NCI-H82 (cell line): ENCODE data around the gene GATA1.

Source experiments
- DNase-seq: peaks from one replicate; lab custom pipeline; 2025; lab: John Stamatoyannopoulos, UW

GATA1 gene

GRCh38 chrX:48785186-48785539, 1.2 kb upstream of the GATA1 start:
- no peak for DNase-seq

DNA sequence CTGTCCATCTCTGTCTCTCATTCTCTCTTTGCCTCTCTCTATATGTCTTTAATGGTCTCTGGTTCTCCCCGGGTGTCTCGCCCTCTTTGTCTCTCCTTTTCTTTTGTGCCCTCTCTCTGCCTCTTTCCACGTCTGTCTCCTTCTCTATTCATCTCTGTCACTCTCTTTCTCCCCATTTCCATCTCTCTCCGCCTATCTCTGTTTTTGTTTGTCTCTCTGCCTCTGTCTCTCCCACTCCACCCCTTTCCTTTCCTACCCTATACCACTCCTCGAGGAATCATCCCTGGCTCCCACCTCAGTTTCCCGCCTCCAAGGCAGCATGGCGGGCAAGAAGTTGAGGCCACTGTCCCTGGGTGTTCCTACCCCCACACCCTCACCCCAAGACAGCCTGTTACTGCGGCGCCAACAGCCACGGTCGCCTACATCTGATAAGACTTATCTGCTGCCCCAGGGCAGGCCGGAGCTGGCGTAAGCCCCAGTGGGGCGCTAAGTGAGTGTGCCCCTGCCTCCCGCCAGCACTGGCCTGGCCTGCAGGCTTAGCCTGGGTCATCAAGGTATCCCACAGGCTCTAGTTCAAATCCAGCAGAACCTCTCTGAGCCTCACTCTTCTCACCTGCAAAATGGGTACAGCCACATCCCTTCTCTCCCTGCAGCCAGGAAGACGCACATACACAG, 713 bp upstream of the GATA1 start:
- no peak for DNase-seq

DNA sequence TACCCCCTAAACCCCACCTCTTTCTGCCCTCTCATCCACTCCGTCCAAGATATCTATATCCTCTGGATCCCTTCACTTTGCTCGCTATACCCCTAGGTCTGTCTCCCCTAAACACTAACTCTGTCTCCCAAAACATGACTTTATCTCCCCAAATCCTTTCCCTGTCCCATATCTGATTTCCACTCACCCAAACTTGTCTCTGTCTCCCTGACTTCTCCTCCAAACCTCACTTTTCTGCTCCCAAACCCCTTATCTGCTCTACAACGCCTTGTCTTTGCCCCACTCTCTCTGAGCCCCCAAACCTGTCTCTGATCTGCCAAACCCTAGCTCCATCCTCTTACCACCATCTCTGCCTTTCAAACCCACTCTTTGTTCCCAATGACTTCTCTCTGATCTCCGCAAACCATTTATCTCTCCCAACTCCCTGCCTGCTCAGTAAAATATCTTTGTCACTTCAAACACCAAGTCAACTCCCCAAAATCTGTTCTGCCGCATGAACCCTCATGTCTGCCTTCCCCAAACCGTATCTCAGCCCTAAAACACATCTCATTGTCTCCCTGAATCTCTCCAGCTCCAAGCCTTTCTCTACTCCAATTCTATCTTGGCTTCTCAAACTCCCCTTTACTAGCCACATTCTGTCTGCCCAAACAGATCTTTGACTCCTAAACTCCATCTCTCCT, 575 bp downstream of the GATA1 start:
- no peak for DNase-seq

DNA sequence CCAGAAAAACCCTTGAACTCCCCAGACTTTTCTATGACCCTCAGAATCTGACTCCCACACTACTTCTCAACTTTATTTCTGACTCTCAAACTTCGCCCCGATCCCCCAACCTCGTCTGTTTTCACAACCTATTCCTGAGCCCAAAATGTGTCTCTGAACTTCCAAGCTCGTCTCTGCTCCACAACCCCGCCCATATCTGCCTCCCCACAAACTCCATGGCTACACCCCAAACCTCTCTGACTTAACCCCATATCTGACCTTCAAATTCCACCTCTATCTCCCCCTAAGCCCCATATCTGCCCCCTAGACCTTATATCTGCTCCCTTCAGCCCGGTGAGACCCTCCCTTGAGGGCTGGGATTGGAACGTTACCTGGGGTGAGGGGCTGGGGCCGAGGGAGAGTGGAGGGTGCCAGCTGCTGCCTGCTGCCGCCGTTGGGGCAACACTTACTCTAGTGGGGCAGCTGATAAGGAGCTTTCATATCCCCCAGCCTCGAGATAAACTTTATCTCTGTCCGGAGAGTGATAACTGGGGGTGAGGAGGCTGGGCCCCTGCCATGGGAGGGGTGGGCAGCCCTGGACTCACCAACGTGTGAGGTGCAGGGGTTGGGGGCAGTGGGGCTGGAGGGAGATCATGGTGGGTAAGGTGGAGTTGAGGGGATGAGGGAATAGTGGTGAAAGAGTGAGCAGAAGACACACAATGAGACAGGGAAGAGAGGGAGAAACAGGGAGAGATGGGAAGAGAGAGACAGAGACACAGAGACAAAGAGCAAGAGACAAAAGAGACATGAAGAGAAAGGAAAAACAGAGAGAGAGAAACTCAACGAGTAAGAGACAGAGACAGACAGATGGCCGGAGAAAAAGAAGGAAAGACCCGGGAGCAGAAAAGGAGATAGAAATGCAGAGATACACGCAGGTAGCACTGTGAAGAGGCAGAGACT, 1.4 kb downstream of the GATA1 start:
- no peak for DNase-seq

GRCh38 chrX:48789366-48790220, 3.2 kb downstream of the GATA1 start:
- no peak for DNase-seq

DNA sequence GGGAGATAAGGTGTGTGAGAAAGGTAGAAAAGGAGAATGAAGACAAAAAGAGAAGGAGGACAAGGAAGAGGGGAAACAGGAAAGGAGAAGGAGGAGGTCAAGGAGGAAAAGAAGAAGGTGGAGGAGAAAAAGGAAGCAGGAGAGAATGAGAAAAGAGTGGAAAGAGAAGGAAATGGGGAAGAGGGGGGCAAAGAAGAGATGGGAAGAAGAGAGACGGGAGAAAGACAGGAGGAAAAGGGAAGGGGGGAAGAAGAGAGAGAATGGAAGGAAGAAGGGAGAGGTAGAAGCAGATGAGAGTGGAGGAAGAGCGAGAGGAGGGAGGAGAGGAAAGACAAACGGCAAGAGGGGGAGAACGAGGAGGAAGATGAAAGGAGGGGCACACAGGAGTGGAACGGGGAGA, 4.1 kb downstream of the GATA1 start:
- no peak for DNase-seq

DNA sequence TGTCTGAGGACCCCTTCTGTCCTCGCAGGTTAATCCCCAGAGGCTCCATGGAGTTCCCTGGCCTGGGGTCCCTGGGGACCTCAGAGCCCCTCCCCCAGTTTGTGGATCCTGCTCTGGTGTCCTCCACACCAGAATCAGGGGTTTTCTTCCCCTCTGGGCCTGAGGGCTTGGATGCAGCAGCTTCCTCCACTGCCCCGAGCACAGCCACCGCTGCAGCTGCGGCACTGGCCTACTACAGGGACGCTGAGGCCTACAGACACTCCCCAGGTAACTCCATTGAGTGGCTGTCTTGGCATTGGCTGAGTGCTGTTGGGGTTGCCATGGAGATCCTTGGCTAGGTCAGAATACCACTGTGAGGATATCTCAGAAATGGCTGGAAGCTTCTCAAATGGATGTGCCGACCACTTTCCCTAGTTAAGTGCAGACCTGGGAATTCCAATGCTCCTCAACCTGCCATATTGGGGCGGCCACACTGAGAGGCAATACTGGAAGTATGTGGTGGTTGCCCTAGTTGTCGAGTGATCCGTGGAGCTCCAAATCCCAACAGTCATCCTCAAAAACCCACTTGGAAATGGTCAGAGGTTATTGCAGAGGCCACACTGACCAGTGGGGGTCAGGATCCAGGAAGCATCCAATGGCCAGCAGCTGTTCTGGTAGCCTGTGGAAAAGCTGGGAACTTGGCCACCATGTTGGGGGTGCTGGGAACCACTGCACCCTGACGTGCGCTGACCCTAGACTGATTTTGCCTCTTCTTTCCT, 4.9 kb downstream of the GATA1 start:
- no peak for DNase-seq

GRCh38 chrX:48792219-48792618, 5.8 kb downstream of the GATA1 start:
- no peak for DNase-seq

DNA sequence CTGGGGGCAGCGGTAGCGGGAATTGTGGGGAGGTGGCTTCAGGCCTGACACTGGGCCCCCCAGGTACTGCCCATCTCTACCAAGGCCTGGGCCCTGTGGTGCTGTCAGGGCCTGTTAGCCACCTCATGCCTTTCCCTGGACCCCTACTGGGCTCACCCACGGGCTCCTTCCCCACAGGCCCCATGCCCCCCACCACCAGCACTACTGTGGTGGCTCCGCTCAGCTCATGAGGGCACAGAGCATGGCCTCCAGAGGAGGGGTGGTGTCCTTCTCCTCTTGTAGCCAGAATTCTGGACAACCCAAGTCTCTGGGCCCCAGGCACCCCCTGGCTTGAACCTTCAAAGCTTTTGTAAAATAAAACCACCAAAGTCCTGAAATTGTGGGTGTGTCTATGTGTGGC, 7.5 kb downstream of the GATA1 start:
- DNase-seq, result no peak

DNA sequence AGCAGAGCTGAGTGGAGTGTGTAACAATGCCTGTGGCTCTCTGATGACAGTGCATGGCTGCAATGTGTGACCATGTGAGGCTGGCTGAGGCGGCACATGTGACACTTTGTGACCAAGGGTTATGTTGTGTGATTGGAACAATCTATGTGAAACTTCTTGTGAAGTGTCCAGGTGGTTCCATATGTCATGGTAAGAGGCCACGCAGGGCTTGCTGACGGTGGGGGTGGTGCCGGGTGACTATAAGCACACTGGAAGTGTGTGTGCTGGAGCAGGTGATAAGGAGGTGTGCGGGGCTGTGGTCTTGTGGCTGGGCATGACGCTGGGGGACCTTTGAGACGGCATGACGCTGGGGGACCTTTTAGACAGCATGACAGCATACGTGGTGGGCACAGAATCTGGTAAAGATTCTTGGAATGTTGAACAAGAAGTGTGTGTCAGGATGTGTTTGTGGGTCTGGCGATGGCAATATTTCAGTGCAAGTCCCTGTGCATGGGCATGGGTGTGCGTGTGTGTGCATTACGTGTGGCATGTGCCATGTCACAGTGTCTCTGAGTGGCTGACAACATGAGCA, 8.0 kb downstream of the GATA1 start:
- no peak for DNase-seq

DNA sequence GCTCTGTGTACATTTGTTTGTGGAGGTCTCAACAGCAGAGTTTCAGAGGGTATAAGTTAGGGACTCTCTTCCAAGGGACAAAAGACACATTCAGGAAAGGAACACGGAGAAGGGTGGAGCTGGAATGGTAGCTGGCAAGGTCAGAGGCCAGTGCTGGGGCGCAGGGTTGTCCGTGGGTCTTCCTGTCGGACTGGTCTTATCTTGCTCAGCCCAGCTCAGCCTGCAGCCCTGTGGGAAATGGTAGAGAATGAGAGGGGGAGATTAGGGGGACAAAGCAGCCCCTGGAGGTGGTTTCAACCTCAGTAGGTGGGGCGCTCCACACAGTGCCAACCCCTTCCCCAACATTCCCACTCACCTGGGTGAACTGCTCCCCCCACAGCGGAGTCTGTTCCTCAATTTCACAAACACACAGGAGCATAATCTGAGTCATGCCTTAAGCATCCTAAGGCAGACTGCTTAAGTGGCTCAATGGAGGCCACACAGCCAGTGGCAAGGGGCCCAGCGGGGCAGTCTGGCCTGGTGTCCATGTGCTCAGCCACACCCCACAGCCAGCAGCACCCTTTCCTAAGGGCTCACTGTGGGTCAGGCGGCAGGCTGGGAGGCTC, 8.6 kb downstream of the GATA1 start:
- no peak for DNase-seq

DNA sequence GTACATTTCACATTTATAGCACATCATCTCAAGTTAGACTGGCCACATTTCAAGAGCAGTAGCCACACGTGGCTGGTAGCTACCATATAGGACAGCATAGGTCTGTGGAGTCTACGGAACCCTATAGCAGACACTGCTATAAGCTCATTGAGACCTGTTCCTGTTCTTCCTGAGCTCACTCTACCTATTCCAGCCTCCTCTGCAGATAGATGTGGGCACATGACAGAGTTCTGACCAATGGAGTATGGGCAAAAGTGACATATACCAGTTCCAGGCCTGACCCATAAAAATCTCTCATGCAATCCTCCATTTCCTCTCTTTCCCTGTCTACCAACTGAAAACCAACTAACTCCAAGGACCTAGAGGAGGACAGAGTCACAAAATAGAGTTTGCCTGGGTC, 11.9 kb downstream of the GATA1 start:
- no peak for DNase-seq

GRCh38 chrX:48800574-48801279, 14.3 kb downstream of the GATA1 start:
- peak; percentile 45 for DNase-seq

GRCh38 chrX:48801280-48802088, 15.1 kb downstream of the GATA1 start, which contains the start of gene HDAC6:
TSS of gene HDAC6 (plus strand) at chrX:48802067. CDS start at chrX:48802693, 626 bp downstream.
- DNase-seq, result peak; percentile 99

DNA sequence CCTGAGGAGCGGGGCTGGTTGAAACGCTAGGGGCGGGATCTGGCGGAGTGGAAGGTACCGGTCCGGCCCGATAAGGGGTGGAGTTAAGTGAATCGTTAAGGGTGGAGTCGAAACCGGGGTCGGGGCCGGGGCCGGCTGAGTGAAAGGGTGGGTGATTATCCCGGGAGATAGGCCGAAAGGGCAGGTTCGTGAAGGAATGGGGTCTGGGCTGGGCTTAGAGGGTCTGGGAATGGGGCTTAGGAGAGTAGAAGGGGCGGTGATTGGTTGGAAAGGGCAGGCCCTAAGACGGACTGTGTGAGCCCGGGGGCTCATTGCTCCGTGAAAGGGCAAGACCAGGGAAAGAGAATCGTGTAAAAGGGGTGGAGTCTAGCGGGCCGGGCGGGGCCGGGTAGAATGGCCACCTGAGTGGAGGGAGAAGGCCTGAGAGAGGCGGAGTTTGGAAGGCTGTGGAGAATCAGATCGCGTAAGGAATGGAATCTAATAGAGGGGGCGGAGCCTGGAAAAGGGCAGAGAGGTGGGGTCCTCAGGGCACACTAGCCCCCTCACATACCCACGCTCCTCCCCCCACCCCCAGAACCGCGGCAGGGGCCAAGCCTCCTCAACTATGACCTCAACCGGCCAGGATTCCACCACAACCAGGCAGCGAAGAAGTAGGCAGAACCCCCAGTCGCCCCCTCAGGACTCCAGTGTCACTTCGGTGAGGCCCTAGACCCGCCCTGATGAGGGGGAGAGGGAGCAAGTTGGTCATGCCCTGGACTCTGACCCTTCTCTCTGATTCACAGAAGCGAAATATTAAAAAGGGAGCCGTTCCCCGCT, 15.9 kb downstream of the GATA1 start:
- DNase-seq, result peak; percentile 96

DNA sequence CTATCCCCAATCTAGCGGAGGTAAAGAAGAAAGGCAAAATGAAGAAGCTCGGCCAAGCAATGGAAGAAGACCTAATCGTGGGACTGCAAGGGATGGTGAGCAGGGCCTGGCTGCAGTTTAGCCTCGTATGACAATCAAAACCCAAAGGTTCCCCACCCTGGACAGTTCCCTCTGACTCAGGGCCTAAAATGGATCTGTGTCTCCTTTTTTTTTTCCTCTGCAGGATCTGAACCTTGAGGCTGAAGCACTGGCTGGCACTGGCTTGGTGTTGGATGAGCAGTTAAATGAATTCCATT, 16.5 kb downstream of the GATA1 start:
- DNase-seq, result no peak

- no peak for DNase-seq
These were observed 19.7 kb downstream of the GATA1 start for GRCh38 chrX:48806081-48806480.

GRCh38 chrX:48813644-48814043, 27.3 kb downstream of the GATA1 start:
- DNase-seq, result no peak
